WERI-Rb-1 (cell line): ENCODE data around the gene CASZ1.

ENCODE experiments used
- DNase-seq: peaks from one replicate; pipeline ENCODE4 v3.0.0-alpha.2; 2020
- H3K27ac ChIP-seq: fragments of 250-450 bp; sonication (Bioruptor Pico); 2 replicates; pipeline ENCODE4 v1.5.1; 2020; ENCODE audit warnings: mild to moderate bottlenecking, moderate library complexity
- H3K27me3 ChIP-seq: fragments of 250-450 bp; sonication (Bioruptor Pico); 2 replicates; pipeline ENCODE4 v1.5.1; 2021; ENCODE audit warnings: mild to moderate bottlenecking, low read depth, moderate library complexity; ENCODE audit not compliant: insufficient read depth, severe bottlenecking
- H3K36me3 ChIP-seq: fragments of 250-450 bp; sonication (Bioruptor Pico); 2 replicates; pipeline ENCODE4 v1.5.1; 2020; ENCODE audit warnings: mild to moderate bottlenecking, moderate library complexity
- H3K4me3 ChIP-seq: 2 replicates; pipeline ENCODE4 v1.5.1; 2011; ENCODE audit warnings: low read depth, mild to moderate bottlenecking, control low read depth, low read length
- H3K9me3 ChIP-seq: fragments of 250-450 bp; sonication (Bioruptor Pico); 2 replicates; pipeline ENCODE4 v1.5.1; 2021; ENCODE audit warnings: mild to moderate bottlenecking, moderate library complexity; ENCODE audit not compliant: severe bottlenecking
- TF ChIP-seq, protein P1 (sequence below): IDR thresholded peaks from 2 replicates; pipeline ENCODE4 v1.5.1; 2011; ENCODE audit warnings: low read depth, mild to moderate bottlenecking, control low read depth, inconsistent platforms, low read length

The CASZ1 gene

DNA sequence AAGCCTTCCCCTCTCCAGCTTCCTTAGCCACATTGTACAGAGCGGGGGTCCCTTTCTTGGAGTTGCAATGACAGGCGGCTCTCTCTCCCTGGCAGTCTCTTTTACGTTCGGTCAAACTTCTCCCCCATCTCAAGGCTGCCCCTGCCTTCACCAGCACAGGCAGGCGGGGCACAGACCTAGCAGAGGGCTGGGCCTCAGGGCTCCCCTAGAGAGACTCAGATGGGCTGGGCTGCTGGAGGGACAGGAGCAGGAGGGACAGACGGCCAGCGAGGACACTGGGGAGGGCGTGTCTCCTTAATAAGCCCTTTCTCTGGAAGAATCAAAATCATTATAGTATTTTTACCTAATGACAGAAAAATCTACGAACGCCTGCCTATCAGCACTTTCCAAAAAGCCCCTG is 79.6 kb downstream of the CASZ1 start:
- Histone ChIP-seq H3K9me3 (no peaks in the 10 kb centered on the region), H3K36me3 (peaks cover 4% of the 10 kb centered on the region; the same call in 1 of the 2 replicates), H3K4me3 (no peak overlapping the region), H3K27me3 (no peaks in the 10 kb centered on the region), H3K27ac (no peak overlapping the region)
- DNase-seq = no peak
- TF ChIP-seq, protein P1, sequence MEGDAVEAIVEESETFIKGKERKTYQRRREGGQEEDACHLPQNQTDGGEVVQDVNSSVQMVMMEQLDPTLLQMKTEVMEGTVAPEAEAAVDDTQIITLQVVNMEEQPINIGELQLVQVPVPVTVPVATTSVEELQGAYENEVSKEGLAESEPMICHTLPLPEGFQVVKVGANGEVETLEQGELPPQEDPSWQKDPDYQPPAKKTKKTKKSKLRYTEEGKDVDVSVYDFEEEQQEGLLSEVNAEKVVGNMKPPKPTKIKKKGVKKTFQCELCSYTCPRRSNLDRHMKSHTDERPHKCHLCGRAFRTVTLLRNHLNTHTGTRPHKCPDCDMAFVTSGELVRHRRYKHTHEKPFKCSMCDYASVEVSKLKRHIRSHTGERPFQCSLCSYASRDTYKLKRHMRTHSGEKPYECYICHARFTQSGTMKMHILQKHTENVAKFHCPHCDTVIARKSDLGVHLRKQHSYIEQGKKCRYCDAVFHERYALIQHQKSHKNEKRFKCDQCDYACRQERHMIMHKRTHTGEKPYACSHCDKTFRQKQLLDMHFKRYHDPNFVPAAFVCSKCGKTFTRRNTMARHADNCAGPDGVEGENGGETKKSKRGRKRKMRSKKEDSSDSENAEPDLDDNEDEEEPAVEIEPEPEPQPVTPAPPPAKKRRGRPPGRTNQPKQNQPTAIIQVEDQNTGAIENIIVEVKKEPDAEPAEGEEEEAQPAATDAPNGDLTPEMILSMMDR = no peak

DNA sequence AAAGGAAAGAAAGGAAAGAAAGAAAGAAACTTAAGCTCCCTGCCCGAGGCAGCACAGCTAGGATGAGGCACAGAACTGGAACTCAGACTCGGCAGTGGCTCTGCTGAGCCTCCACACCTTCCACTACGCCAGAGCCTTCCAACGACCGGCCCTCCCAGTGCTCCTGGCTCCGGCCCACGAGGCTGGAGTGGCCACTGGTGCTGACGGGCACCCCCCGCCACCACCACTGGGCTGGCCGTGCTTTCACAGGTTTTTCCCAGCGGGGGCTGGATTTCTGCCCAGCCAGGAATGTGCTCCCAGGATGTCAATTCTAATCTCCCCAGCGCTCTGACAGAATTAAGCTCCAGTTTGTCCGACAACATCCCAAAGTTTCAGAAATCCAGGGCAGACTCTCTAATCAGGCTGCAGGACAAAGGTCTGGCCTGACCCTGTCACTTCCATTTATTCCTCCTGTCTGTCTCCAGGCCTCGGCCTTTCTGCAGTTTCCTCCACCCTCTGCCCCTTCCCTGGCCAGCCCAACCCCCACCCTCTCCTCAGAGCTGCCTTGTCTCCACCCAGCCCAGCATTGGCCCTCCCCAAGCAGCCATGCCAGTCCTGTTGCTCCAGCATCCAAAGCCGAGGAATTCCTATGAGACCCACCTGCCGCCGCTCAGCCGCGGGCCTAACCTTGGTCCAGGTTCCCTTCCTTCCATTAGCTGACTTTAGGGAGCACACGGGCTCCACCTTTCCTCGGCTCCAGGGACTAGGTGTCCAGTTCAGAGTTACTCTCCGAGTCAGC is 81.9 kb downstream of the CASZ1 start:
- H3K36me3 ChIP-seq = peaks cover 4% of the 10 kb centered on the region; the same call in 1 of the 2 replicates

DNA sequence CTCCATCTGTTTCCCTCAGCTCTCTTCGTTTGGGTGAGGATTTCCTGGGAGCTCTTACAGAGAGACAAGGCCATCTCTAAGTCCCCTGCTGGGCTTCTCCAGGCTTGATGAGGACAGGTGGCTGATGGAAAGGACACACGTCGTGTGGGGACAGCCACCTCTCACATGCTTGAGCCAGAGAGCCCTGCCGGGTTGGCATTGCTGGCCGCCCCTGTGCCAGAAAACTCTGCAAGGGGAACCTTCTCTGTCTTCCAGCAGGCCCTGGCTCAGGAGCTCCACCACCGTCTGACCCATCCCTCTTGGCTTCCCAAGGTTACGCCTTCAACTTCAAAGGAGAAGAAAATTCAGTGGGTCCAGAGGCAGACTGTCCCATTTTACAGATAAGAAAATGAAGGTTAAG is 82.8 kb downstream of the CASZ1 start:
- TF ChIP-seq, protein P1 = no peak
- Histone ChIP-seq H3K27ac (no peak overlapping the region), H3K27me3 (no peaks in the 10 kb centered on the region)

More for the DNA sequence above, 81.9 kb downstream of the CASZ1 start:
- DNase-seq = peak; percentile 68
- Histone ChIP-seq H3K27ac (peak overlapping the region; percentile 34), H3K27me3 (no peaks in the 10 kb centered on the region), H3K9me3 (no peaks in the 10 kb centered on the region), H3K4me3 (no peak overlapping the region)
- TF ChIP-seq, protein P1 = no peak

DNA sequence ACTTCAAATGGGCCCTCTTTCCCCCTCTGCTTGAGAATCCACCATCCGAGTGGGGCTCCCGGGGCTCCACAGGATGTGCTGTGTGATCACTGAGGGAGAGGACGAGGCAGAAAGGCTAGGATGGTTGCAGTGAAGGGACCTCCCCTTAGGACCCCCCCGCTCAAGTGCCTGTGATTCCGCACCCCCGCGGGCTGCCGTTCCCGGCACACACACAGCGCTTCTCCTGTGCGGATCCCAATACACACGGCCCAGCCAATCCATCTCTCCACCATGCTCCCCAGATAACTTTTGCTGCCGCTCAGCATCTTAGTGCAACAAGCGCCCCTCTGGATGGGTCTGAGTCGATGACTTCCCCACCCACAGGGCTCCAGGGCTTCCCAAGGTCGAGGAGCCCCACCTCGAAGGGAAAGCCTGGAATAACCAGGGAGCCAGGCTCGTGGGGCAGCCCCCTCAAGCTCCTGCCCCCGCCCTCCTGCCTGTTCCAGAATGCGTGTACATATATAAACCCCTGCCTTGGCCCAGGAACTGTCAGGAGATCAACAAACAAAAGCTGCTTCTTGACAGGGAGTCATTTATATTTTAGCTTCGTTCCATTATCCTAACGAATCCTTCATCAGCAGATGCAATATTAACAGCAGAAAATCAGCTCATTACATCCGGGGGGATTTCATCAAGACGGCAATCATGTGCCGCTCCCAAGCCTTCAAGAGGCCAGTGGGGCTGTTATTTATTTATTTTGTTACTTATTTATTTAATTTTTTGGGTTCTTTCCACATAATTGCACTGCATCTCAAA is 83.7 kb downstream of the CASZ1 start:
- TF ChIP-seq, protein P1 = no peak
- H3K4me3 ChIP-seq = no peak overlapping the region
- no peak overlapping the region for H3K27ac ChIP-seq
- no peaks in the 10 kb centered on the region for H3K9me3 ChIP-seq
- no peaks in the 10 kb centered on the region for H3K27me3 ChIP-seq
- peaks cover 4% of the 10 kb centered on the region; the same call in 1 of the 2 replicates for H3K36me3 ChIP-seq
- DNase-seq = no peak

More for the DNA sequence above, 82.8 kb downstream of the CASZ1 start:
- no peaks in the 10 kb centered on the region for H3K9me3 ChIP-seq
- no peak for DNase-seq
- H3K4me3 ChIP-seq = no peak overlapping the region
- H3K36me3 ChIP-seq = peaks cover 4% of the 10 kb centered on the region; the same call in 1 of the 2 replicates

DNA sequence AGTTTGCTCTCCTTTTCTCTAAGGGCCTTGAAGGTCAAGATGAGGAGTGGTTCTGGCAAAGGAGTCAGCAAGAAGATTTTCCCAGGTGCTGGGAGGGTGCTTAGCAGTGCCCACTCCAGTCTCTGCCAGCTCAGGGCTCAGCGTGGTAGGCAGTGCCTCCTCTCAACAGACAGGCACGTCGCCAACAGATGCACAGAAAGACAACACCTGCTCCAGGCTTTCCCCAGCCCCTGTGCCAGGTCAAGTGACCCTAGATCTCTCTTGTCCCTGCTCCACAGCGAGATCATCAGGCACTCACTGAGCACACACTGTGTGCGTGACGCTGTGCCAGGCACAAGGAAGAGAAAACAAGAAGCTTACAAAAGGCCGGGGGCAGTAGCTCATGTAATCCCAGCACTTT is 86.0 kb downstream of the CASZ1 start:
- Histone ChIP-seq H3K27ac (no peak overlapping the region), H3K9me3 (no peaks in the 10 kb centered on the region), H3K36me3 (peaks cover 4% of the 10 kb centered on the region; the same call in 1 of the 2 replicates), H3K4me3 (no peak overlapping the region), H3K27me3 (no peaks in the 10 kb centered on the region)
- no peak for DNase-seq
- TF ChIP-seq, protein P1 = no peak
